IPS DF 6.9 (cell line): Measurements from ENCODE around the gene TM9SF2.
"Not testable (repeated sequence)": the region's sequence is repeated elsewhere in the genome, so short reads cannot be mapped to it uniquely, and the experiment has no call there.

Source experiments
- DNase-seq: peaks from one replicate; pipeline ENCODE4 v3.0.0-alpha.2; 2013; ENCODE audit warnings: low read depth, low spot score
- H3K27ac ChIP-seq: one replicate; pipeline ENCODE4 v1.5.1; 2013; ENCODE audit warnings: low read length, control low read depth
- H3K27me3 ChIP-seq: 2 replicates; pipeline ENCODE4 v1.6.1; 2013; ENCODE audit warnings: mild to moderate bottlenecking, low read length; ENCODE audit not compliant: control insufficient read depth, insufficient read depth
- H3K36me3 ChIP-seq: 2 replicates; pipeline ENCODE4 v1.6.1; 2013; ENCODE audit warnings: low read length; ENCODE audit not compliant: control insufficient read depth, insufficient read depth
- H3K4me1 ChIP-seq: 2 replicates; pipeline ENCODE4 v1.6.1; 2013; ENCODE audit warnings: low read length; ENCODE audit not compliant: control insufficient read depth, insufficient read depth
- H3K4me3 ChIP-seq: 2 replicates; pipeline ENCODE4 v1.5.1; 2013; ENCODE audit warnings: mild to moderate bottlenecking, low read length
- H3K9me3 ChIP-seq: 2 replicates; pipeline ENCODE4 v1.6.1; 2013; ENCODE audit warnings: low read length, inconsistent platforms; ENCODE audit not compliant: control insufficient read depth, insufficient read depth
- WGBS: extraction: QIAGEN DNeasy Blood & Tissue Kit; methylation state at CpG from one replicate; pipeline ENCODE4 v1.1.7; 2013; ENCODE audit warnings: mixed read lengths, missing lambda C conversion rate; ENCODE audit not compliant: insufficient read length, insufficient coverage; 5-methylcytosine and 5-hydroxymethylcytosine counted together

TM9SF2 gene

GRCh38 chr13:99470027-99470426 is 31.2 kb upstream of the TM9SF2 start:
- Histone ChIP-seq H3K36me3 (no peaks in the 10 kb centered on the region), H3K27ac (no peak overlapping the region), H3K27me3 (no peaks in the 10 kb centered on the region), H3K4me3 (no peak overlapping the region), H3K9me3 (no peaks in the 10 kb centered on the region), H3K4me1 (no peaks in the 10 kb centered on the region)
- WGBS, result no CpG with 5 or more reads among the region's 6 CpGs
- DNase-seq, result no peak

GRCh38 chr13:99471221-99472121 is 29.8 kb upstream of the TM9SF2 start:
- H3K9me3 ChIP-seq, result no peaks in the 10 kb centered on the region
- WGBS, result no CpG with 5 or more reads among the region's 3 CpGs
- H3K4me3 ChIP-seq, result no peak overlapping the region
- H3K27ac ChIP-seq, result no peak overlapping the region
- H3K4me1 ChIP-seq, result 0 out of 2 replicates have a peak, but pooled peaks cover 1% of the 10 kb centered on the region
- H3K36me3 ChIP-seq, result no peaks in the 10 kb centered on the region
- no peaks in the 10 kb centered on the region for H3K27me3 ChIP-seq
- DNase-seq, result no peak

GRCh38 chr13:99472122-99472440 is 29.2 kb upstream of the TM9SF2 start:
- Histone ChIP-seq H3K4me3 (no peak overlapping the region), H3K27ac (no peak overlapping the region), H3K4me1 (peaks cover 3% of the 10 kb centered on the region; the same call in 1 of the 2 replicates), H3K27me3 (no peaks in the 10 kb centered on the region), H3K9me3 (no peaks in the 10 kb centered on the region), H3K36me3 (no peaks in the 10 kb centered on the region)
- no peak for DNase-seq
- no CpG with 5 or more reads among the region's 1 CpG for WGBS

GRCh38 chr13:99473515-99473914 is 27.8 kb upstream of the TM9SF2 start:
- H3K36me3 ChIP-seq, result no peaks in the 10 kb centered on the region
- no CpG with 5 or more reads among the region's 9 CpGs for WGBS
- no peaks in the 10 kb centered on the region for H3K9me3 ChIP-seq

GRCh38 chr13:99476648-99477047 is 24.6 kb upstream of the TM9SF2 start:
- H3K4me1 ChIP-seq, result peaks cover 4% of the 10 kb centered on the region; the same call in 1 of the 2 replicates
- no peak for DNase-seq
- no CpG with 5 or more reads among the region's 5 CpGs for WGBS

More at GRCh38 chr13:99473515-99473914, 27.8 kb upstream of the TM9SF2 start:
- peaks cover 4% of the 10 kb centered on the region; the same call in 1 of the 2 replicates for H3K4me1 ChIP-seq
- no peak for DNase-seq
- H3K27ac ChIP-seq, result no peak overlapping the region
- H3K4me3 ChIP-seq, result no peak overlapping the region
- no peaks in the 10 kb centered on the region for H3K27me3 ChIP-seq

GRCh38 chr13:99477493-99477892 is 23.8 kb upstream of the TM9SF2 start:
- Histone ChIP-seq H3K4me1 (peaks cover 4% of the 10 kb centered on the region; the same call in 1 of the 2 replicates), H3K27ac (no peak overlapping the region), H3K9me3 (no peaks in the 10 kb centered on the region), H3K36me3 (no peaks in the 10 kb centered on the region), H3K4me3 (no peak overlapping the region), H3K27me3 (no peaks in the 10 kb centered on the region)
- WGBS, result no CpG with 5 or more reads among the region's 4 CpGs
- DNase-seq, result no peak

More at GRCh38 chr13:99476648-99477047, 24.6 kb upstream of the TM9SF2 start:
- no peaks in the 10 kb centered on the region for H3K9me3 ChIP-seq
- H3K27me3 ChIP-seq, result no peaks in the 10 kb centered on the region
- no peak overlapping the region for H3K4me3 ChIP-seq
- no peak overlapping the region for H3K27ac ChIP-seq
- H3K36me3 ChIP-seq, result no peaks in the 10 kb centered on the region

- H3K4me1 ChIP-seq, result peaks cover 3% of the 10 kb centered on the region; the same call in 1 of the 2 replicates
- no CpG with 5 or more reads among the region's 4 CpGs for WGBS
- no peak for DNase-seq
These were observed 19.9 kb upstream of the TM9SF2 start for GRCh38 chr13:99481366-99481765.

GRCh38 chr13:99484473-99484872 is 16.8 kb upstream of the TM9SF2 start:
- Histone ChIP-seq H3K9me3 (no peaks in the 10 kb centered on the region), H3K27me3 (no peaks in the 10 kb centered on the region), H3K36me3 (no peaks in the 10 kb centered on the region), H3K27ac (no peak overlapping the region), H3K4me1 (no peaks in the 10 kb centered on the region), H3K4me3 (no peak overlapping the region)
- no peak for DNase-seq
- WGBS, result no CpG with 5 or more reads among the region's 4 CpGs

More at GRCh38 chr13:99481366-99481765, 19.9 kb upstream of the TM9SF2 start:
- Histone ChIP-seq H3K36me3 (no peaks in the 10 kb centered on the region), H3K27me3 (no peaks in the 10 kb centered on the region), H3K27ac (no peak overlapping the region), H3K9me3 (no peaks in the 10 kb centered on the region), H3K4me3 (no peak overlapping the region)

- no CpG with 5 or more reads among the region's 3 CpGs for WGBS
- no peak for DNase-seq
- Histone ChIP-seq H3K36me3 (no peaks in the 10 kb centered on the region), H3K27me3 (no peaks in the 10 kb centered on the region), H3K4me3 (no peak overlapping the region), H3K4me1 (no peaks in the 10 kb centered on the region), H3K9me3 (no peaks in the 10 kb centered on the region), H3K27ac (no peak overlapping the region)
These were observed 14.3 kb upstream of the TM9SF2 start for GRCh38 chr13:99486996-99487395.

- no peaks in the 10 kb centered on the region for H3K36me3 ChIP-seq
- no peak for DNase-seq
- H3K27me3 ChIP-seq, result no peaks in the 10 kb centered on the region
- no peak overlapping the region for H3K4me3 ChIP-seq
- WGBS, result no CpG with 5 or more reads among the region's 3 CpGs
- no peaks in the 10 kb centered on the region for H3K4me1 ChIP-seq
- no peaks in the 10 kb centered on the region for H3K9me3 ChIP-seq
- no peak overlapping the region for H3K27ac ChIP-seq
These were observed 12.2 kb upstream of the TM9SF2 start for GRCh38 chr13:99489028-99489427.

GRCh38 chr13:99491750-99492149 is 9.5 kb upstream of the TM9SF2 start:
- H3K36me3 ChIP-seq, DNase-seq, H3K4me1 ChIP-seq, H3K9me3 ChIP-seq, H3K27me3 ChIP-seq, H3K27ac ChIP-seq, H3K4me3 ChIP-seq: not testable (repeated sequence)
- WGBS, result no CpG with 5 or more reads among the region's 3 CpGs
